OCI-LY7 (cell line): ENCODE results near the gene LIFR.

Experiments used
- EZH2phosphoT487 ChIP-seq: fragments of 200-600 bp; sonication (generic); IDR thresholded peaks from 2 replicates; pipeline ENCODE4 v1.6.1; 2018; ENCODE audit warnings: low read depth, borderline replicate concordance, mild to moderate bottlenecking, mixed run types, antibody characterized with exemption, low read length, moderate library complexity, mixed read lengths
- TF ChIP-seq, protein P1 (sequence below): fragments of 200-600 bp; sonication (generic); conservative IDR thresholded peaks from 2 replicates; pipeline ENCODE4 v1.5.1; 2014; ENCODE audit warnings: mild to moderate bottlenecking, antibody characterized with exemption, low read length, moderate library complexity, mixed read lengths

DNA sequence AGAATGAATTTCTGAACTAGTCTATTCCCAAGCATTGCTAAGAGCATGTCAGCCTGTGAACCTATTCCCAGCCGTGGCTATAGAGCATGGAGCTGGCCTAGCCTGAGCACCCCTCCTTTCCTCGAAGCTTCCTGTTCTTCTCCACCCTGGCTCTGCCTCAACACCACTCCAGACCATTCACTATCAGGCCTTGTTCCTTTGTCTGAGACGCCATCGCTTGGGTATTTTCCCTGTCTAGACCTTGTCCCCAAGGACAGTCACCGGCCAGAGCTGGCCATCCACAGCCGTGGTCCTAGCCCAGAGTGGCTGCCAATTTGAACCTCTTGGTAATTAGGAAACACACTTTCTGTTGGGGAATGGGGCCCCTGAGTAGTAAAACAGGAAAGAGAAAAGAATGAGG, 105.8 kb downstream of the LIFR start:
- TF ChIP-seq, protein P1, sequence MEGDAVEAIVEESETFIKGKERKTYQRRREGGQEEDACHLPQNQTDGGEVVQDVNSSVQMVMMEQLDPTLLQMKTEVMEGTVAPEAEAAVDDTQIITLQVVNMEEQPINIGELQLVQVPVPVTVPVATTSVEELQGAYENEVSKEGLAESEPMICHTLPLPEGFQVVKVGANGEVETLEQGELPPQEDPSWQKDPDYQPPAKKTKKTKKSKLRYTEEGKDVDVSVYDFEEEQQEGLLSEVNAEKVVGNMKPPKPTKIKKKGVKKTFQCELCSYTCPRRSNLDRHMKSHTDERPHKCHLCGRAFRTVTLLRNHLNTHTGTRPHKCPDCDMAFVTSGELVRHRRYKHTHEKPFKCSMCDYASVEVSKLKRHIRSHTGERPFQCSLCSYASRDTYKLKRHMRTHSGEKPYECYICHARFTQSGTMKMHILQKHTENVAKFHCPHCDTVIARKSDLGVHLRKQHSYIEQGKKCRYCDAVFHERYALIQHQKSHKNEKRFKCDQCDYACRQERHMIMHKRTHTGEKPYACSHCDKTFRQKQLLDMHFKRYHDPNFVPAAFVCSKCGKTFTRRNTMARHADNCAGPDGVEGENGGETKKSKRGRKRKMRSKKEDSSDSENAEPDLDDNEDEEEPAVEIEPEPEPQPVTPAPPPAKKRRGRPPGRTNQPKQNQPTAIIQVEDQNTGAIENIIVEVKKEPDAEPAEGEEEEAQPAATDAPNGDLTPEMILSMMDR, result no peak
- TF ChIP-seq EZH2phosphoT487, result no peak
